ENCODE data around the gene DOCK2. TPM values are rescaled to one million over a fixed set of nuclear protein-coding genes. Genes with fewer than 3 reads are reported as not detected.
A peak's percentile ranks its signal among the peaks of the same experiment; 100 is the strongest.

Gene DOCK2
- total and polyA plus RNA-seq, 9 of the 15 experiments (the other 6 are each of a cell fraction or from before 2014, with no cell fraction given) = 4.5 to 42.6 (median 20.5) TPM

GRCh38 chr5:169637085-169637548 lies at the start of gene DOCK2 (continued):
- TF ChIP-seq ARID4B (CRISPR knock-in tag; IDR thresholded peaks at IDR 0.05) (no peak; the same call in 1 of the 2 replicates), ZNF785 (CRISPR knock-in tag; IDR thresholded peaks at IDR 0.05) (no peak), SUPT5H (IDR thresholded peaks at IDR 0.05) (no peak), ZNF197 (CRISPR knock-in tag; IDR thresholded peaks at IDR 0.05; ENCODE audit: low read depth) (no peak), ZFP30 (CRISPR knock-in tag; IDR thresholded peaks at IDR 0.05; ENCODE audit: borderline replicate concordance) (no peak), MAZ (CRISPR knock-in tag; conservative IDR thresholded peaks at IDR 0.05 in 1 of 2, IDR thresholded peaks at IDR 0.05 in 1 of 2) (peak; percentile 71 to 85), PRPF4 (IDR thresholded peaks at IDR 0.05; ENCODE audit: insufficient read depth, low read depth, low read length, poor library complexity, severe bottlenecking) (no peak), HMGN3 (IDR thresholded peaks at IDR 0.05; ENCODE audit: borderline replicate concordance, extremely low read depth, insufficient read length, low read depth, low read length) (no peak), ZNF174 (CRISPR knock-in tag; IDR thresholded peaks at IDR 0.05) (no peak), CBX8 (IDR thresholded peaks at IDR 0.05; ENCODE audit: borderline replicate concordance, extremely low read depth, low read depth, low read length, poor library complexity, severe bottlenecking) (no peak), ESRRB (CRISPR knock-in tag; IDR thresholded peaks at IDR 0.05; ENCODE audit: borderline replicate concordance) (no peak), GTF2F1 (IDR thresholded peaks at IDR 0.05; ENCODE audit: low read depth, low read length) (no peak), HCFC1 (IDR thresholded peaks at IDR 0.05; ENCODE audit: low read depth, low read length) (no peak), KLF1 (tag; IDR thresholded peaks at IDR 0.05) (no peak), BRCA1 (IDR thresholded peaks at IDR 0.05) (no peak), BRCA1 (CRISPR knock-in tag; IDR thresholded peaks at IDR 0.05) (no peak), CBFA2T2 (conservative IDR thresholded peaks at IDR 0.05) (no peak), XRCC3 (IDR thresholded peaks at IDR 0.05) (no peak), SNAPC5 (CRISPR knock-in tag; IDR thresholded peaks at IDR 0.05) (no peak), ZNF217 (CRISPR knock-in tag; IDR thresholded peaks at IDR 0.05) (no peak), ZBTB8A (IDR thresholded peaks at IDR 0.05; ENCODE audit: partially characterized antibody) (no peak), KDM2B (CRISPR knock-in tag; IDR thresholded peaks at IDR 0.05) (no peak), NFYB (IDR thresholded peaks at IDR 0.05; ENCODE audit: extremely low read depth, insufficient read length) (no peak), PYGO2 (tag; IDR thresholded peaks at IDR 0.05) (no peak), PHTF2 (CRISPR knock-in tag; IDR thresholded peaks at IDR 0.05) (no peak)
- TF ChIP-seq, protein P1, sequence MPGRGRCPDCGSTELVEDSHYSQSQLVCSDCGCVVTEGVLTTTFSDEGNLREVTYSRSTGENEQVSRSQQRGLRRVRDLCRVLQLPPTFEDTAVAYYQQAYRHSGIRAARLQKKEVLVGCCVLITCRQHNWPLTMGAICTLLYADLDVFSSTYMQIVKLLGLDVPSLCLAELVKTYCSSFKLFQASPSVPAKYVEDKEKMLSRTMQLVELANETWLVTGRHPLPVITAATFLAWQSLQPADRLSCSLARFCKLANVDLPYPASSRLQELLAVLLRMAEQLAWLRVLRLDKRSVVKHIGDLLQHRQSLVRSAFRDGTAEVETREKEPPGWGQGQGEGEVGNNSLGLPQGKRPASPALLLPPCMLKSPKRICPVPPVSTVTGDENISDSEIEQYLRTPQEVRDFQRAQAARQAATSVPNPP (IDR thresholded peaks at IDR 0.05; ENCODE audit: borderline replicate concordance, insufficient read depth, insufficient read length) = no peak

Measured in K562 (cell line).